ENCODE measurements around the gene SERGEF.

DNA sequence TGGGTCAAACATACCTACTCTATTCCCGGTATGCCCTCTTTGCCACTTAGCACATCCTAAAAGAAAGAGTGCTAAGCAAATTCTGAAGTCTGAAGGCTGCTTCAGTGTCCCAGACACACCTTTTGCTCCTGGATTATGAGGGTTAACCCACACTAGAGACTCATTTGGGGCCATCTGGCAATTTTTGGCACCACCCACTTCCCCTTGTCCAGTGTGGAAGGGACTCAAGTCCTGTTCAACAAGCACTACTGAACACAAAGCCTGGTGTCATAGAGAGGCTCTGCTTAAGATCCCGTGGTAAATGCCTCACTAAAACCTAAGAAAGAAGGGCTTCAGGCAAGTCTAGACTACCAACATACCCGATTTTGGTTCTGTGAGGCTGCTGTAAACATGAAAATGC lies 85.8 kb downstream of the SERGEF start:
- TF ChIP-seq, protein P1, sequence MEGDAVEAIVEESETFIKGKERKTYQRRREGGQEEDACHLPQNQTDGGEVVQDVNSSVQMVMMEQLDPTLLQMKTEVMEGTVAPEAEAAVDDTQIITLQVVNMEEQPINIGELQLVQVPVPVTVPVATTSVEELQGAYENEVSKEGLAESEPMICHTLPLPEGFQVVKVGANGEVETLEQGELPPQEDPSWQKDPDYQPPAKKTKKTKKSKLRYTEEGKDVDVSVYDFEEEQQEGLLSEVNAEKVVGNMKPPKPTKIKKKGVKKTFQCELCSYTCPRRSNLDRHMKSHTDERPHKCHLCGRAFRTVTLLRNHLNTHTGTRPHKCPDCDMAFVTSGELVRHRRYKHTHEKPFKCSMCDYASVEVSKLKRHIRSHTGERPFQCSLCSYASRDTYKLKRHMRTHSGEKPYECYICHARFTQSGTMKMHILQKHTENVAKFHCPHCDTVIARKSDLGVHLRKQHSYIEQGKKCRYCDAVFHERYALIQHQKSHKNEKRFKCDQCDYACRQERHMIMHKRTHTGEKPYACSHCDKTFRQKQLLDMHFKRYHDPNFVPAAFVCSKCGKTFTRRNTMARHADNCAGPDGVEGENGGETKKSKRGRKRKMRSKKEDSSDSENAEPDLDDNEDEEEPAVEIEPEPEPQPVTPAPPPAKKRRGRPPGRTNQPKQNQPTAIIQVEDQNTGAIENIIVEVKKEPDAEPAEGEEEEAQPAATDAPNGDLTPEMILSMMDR (IDR thresholded peaks at IDR 0.05): no peak
- TF ChIP-seq EP300 (IDR thresholded peaks at IDR 0.05) (no peak), POLR2A (IDR thresholded peaks at IDR 0.05) (no peak)

Data from ovary (tissue), 3 donors.